Brain microvascular endothelial cell (primary cell): Measurements from ENCODE around the gene P2RY2.

ENCODE experiments used
- DNase-seq: peaks from one replicate; pipeline ENCODE4 v3.0.0-alpha.2; 2020
- H3K27ac ChIP-seq: fragments of 250-450 bp; sonication (Bioruptor Pico); 2 replicates; pipeline ENCODE4 v1.5.1; 2020; ENCODE audit warnings: mild to moderate bottlenecking, moderate library complexity
- H3K27me3 ChIP-seq: fragments of 250-450 bp; sonication (Bioruptor Pico); replicated peaks from 2 replicates; pipeline ENCODE4 v1.5.1; 2020; ENCODE audit warnings: mild to moderate bottlenecking
- H3K36me3 ChIP-seq: fragments of 250-450 bp; sonication (Bioruptor Pico); replicated peaks from 2 replicates; pipeline ENCODE4 v1.5.1; 2020; ENCODE audit warnings: mild to moderate bottlenecking
- H3K4me3 ChIP-seq: 2 replicates; pipeline ENCODE4 v1.5.1; 2011; ENCODE audit warnings: low read depth, mild to moderate bottlenecking, control low read depth, low read length, moderate library complexity
- CTCF ChIP-seq: IDR thresholded peaks from 2 replicates; pipeline ENCODE4 v1.5.1; 2011; ENCODE audit warnings: low read depth, mild to moderate bottlenecking, moderate library complexity, low read length, control low read depth, inconsistent platforms; ENCODE audit errors: missing control alignments
- in situ Hi-C: cut with HindIII; loops from 2 replicates; pipeline ENCODE4 v1.10.0; 2017; ENCODE audit warnings: low sequenced_read_pairs, low pct_ligation_motif_present

P2RY2 gene

GRCh38 chr11:73177380-73177777 lies 40.7 kb upstream of the P2RY2 start:
- no peak for DNase-seq
- in situ Hi-C loops = loop anchor here (25.0 kb wide), 1 partner anchor 340 kb away; no protein-coding TSS in a partner anchor
- Histone ChIP-seq H3K36me3 (no peaks in the 10 kb centered on the region), H3K27me3 (no peaks in the 10 kb centered on the region), H3K27ac (no peak overlapping the region), H3K4me3 (no peak overlapping the region)
- TF ChIP-seq CTCF = no peak

GRCh38 chr11:73177778-73178539 lies 40.1 kb upstream of the P2RY2 start:
- Histone ChIP-seq H3K4me3 (no peak overlapping the region), H3K36me3 (no peaks in the 10 kb centered on the region), H3K27ac (no peak overlapping the region), H3K27me3 (no peaks in the 10 kb centered on the region)
- peak; percentile 87 for TF ChIP-seq CTCF
- in situ Hi-C loops = loop anchor here (25.0 kb wide), 1 partner anchor 341 kb away; no protein-coding TSS in a partner anchor
- DNase-seq = peak; percentile 65

- no peaks in the 10 kb centered on the region for H3K36me3 ChIP-seq
- in situ Hi-C loops = loop anchor here (25.0 kb wide), 1 partner anchor 341 kb away; no protein-coding TSS in a partner anchor
- no peaks in the 10 kb centered on the region for H3K27me3 ChIP-seq
- H3K4me3 ChIP-seq = no peak overlapping the region
- no peak overlapping the region for H3K27ac ChIP-seq
- no peak for TF ChIP-seq CTCF
- DNase-seq = no peak
Observed at GRCh38 chr11:73178681-73179080, 39.4 kb upstream of the P2RY2 start.

GRCh38 chr11:73182824-73183321 lies 35.2 kb upstream of the P2RY2 start:
- in situ Hi-C loops = loop anchor here (25.0 kb wide), 1 partner anchor 346 kb away; no protein-coding TSS in a partner anchor

GRCh38 chr11:73184953-73185671 lies 33.0 kb upstream of the P2RY2 start:
- peak; percentile 96 for TF ChIP-seq CTCF
- Histone ChIP-seq H3K27ac (no peak overlapping the region), H3K36me3 (no peaks in the 10 kb centered on the region), H3K4me3 (peak overlapping the region; percentile 15), H3K27me3 (no peaks in the 10 kb centered on the region)
- in situ Hi-C loops = loop anchor here (25.0 kb wide), 1 partner anchor 348 kb away; no protein-coding TSS in a partner anchor
- peak; percentile 45 for DNase-seq

More at GRCh38 chr11:73182824-73183321, 35.2 kb upstream of the P2RY2 start:
- no peak for DNase-seq
- peak; percentile 16 for TF ChIP-seq CTCF
- no peaks in the 10 kb centered on the region for H3K36me3 ChIP-seq
- H3K27ac ChIP-seq = no peak overlapping the region
- no peaks in the 10 kb centered on the region for H3K27me3 ChIP-seq
- H3K4me3 ChIP-seq = no peak overlapping the region
